ENCODE results near the gene TEX54. TPM values are rescaled to one million over a fixed set of nuclear protein-coding genes. Genes with fewer than 3 reads are reported as not detected.
A peak's percentile ranks its signal among the peaks of the same experiment; 100 is the strongest.

Gene TEX54
- total and polyA plus RNA-seq, 2 of the 13 experiments (the other 11 are each of a cell fraction or from before 2014, with no cell fraction given): not detected

- TF ChIP-seq ZKSCAN1 (IDR thresholded peaks at IDR 0.05; ENCODE audit: low read length): 0 out of 2 replicates have a peak, but pooled peaks have one; percentile 40
- TF ChIP-seq SAFB2 (CRISPR knock-in tag; IDR thresholded peaks at IDR 0.05; ENCODE audit: borderline replicate concordance, low read depth): no peak; the same call in 1 of the 2 replicates
- TF ChIP-seq ZNF567 (CRISPR knock-in tag; IDR thresholded peaks at IDR 0.05; ENCODE audit: borderline replicate concordance): no peak; the same call in 1 of the 2 replicates
- peak; percentile 38; the same call in 1 of the 2 replicates for TF ChIP-seq ZNF678 (CRISPR knock-in tag; IDR thresholded peaks at IDR 0.05)
- TF ChIP-seq ZBTB39 (CRISPR knock-in tag; IDR thresholded peaks at IDR 0.05): peak; percentile 75; the same call in 1 of the 2 replicates
- 0 out of 2 replicates have a peak, but pooled peaks have one; percentile 37 for TF ChIP-seq USF2 (IDR thresholded peaks at IDR 0.05; ENCODE audit: low read depth, low read length)
- TF ChIP-seq USF2 (CRISPR knock-in tag; IDR thresholded peaks at IDR 0.05; ENCODE audit: borderline replicate concordance): peak; percentile 60; the same call in 1 of the 2 replicates
- no peak for TF ChIP-seq CC2D1A (CRISPR knock-in tag; IDR thresholded peaks at IDR 0.05)
- peak; percentile 75; the same call in 1 of the 2 replicates for TF ChIP-seq BATF2 (CRISPR knock-in tag; IDR thresholded peaks at IDR 0.05)
- TF ChIP-seq NONO (IDR thresholded peaks at IDR 0.05): no peak
- peak; percentile 90 for TF ChIP-seq NONO (CRISPR knock-in tag; conservative IDR thresholded peaks at IDR 0.05)
- no peak for TF ChIP-seq CEBPB (IDR thresholded peaks at IDR 0.05; ENCODE audit: borderline replicate concordance, low read depth, low read length)
- peak; percentile 99 for TF ChIP-seq BRCA1 (CRISPR knock-in tag; IDR thresholded peaks at IDR 0.05)
- TF ChIP-seq ZNF703 (CRISPR knock-in tag; IDR thresholded peaks at IDR 0.05; ENCODE audit: borderline replicate concordance): peak; percentile 86; the same call in 1 of the 2 replicates
- TF ChIP-seq ZBTB2 (CRISPR knock-in tag; IDR thresholded peaks at IDR 0.05; ENCODE audit: low read depth): peak; percentile 41; the same call in 1 of the 2 replicates
- no peak for TF ChIP-seq DMTF1 (CRISPR knock-in tag; IDR thresholded peaks at IDR 0.05)
- TF ChIP-seq ZNF33A (CRISPR knock-in tag; IDR thresholded peaks at IDR 0.05; ENCODE audit: borderline replicate concordance): no peak
- 0 out of 2 replicates have a peak, but pooled peaks have one; percentile 88 for TF ChIP-seq THYN1 (CRISPR knock-in tag; IDR thresholded peaks at IDR 0.05; ENCODE audit: borderline replicate concordance, low read depth)
- TF ChIP-seq ZNF709 (CRISPR knock-in tag; IDR thresholded peaks at IDR 0.05): peak; percentile 90; the same call in 1 of the 2 replicates
Measured at GRCh38 chr11:62855571-62856332, 23.1 kb upstream of the TEX54 start (continued).
